ENCODE results near the gene IQCK.
A peak's percentile ranks its signal among the peaks of the same experiment; 100 is the strongest.

Gene IQCK

GRCh38 chr16:19886073-19886941 is 168.2 kb downstream of the IQCK start (continued):
- no peak for TF ChIP-seq ZNF549 (tag by site-specific recombination; IDR thresholded peaks at IDR 0.05)
- TF ChIP-seq ZSCAN23 (tag by site-specific recombination; IDR thresholded peaks at IDR 0.05) = no peak
- TF ChIP-seq ZNF155 (tag by site-specific recombination; IDR thresholded peaks at IDR 0.05) = no peak
- TF ChIP-seq ZNF157 (tag by site-specific recombination; IDR thresholded peaks at IDR 0.05) = no peak
- peak; percentile 23; the same call in 1 of the 2 replicates for TF ChIP-seq ZNF692 (tag by site-specific recombination; IDR thresholded peaks at IDR 0.05)
- peak; percentile 38; the same call in 1 of the 2 replicates for TF ChIP-seq ZNF133 (tag by site-specific recombination; IDR thresholded peaks at IDR 0.05)
- no peak for TF ChIP-seq FEZF1 (tag by site-specific recombination; IDR thresholded peaks at IDR 0.05)
- no peak for TF ChIP-seq ZNF433 (tag by site-specific recombination; IDR thresholded peaks at IDR 0.05; ENCODE audit: low read depth)
- 0 out of 2 replicates have a peak, but pooled peaks have one; percentile 20 for TF ChIP-seq YY1 (tag by site-specific recombination; IDR thresholded peaks at IDR 0.05)
- TF ChIP-seq ZNF223 (tag by site-specific recombination; IDR thresholded peaks at IDR 0.05) = no peak
- TF ChIP-seq ZNF140 (tag by site-specific recombination; IDR thresholded peaks at IDR 0.05) = no peak
- TF ChIP-seq OSR2 (tag by site-specific recombination; IDR thresholded peaks at IDR 0.05) = no peak
- no peak for TF ChIP-seq ZNF558 (tag by site-specific recombination; IDR thresholded peaks at IDR 0.05)
- TF ChIP-seq YY2 (tag by site-specific recombination; IDR thresholded peaks at IDR 0.05) = no peak
- TF ChIP-seq RBAK (tag by site-specific recombination; IDR thresholded peaks at IDR 0.05) = no peak
- TF ChIP-seq SALL2 (tag by site-specific recombination; IDR thresholded peaks at IDR 0.05; ENCODE audit: borderline replicate concordance) = no peak
- no peak for TF ChIP-seq ZNF426 (tag by site-specific recombination; IDR thresholded peaks at IDR 0.05)
- no peak for TF ChIP-seq ZSCAN18 (tag by site-specific recombination; IDR thresholded peaks at IDR 0.05)
- TF ChIP-seq ZNF221 (tag by site-specific recombination; IDR thresholded peaks at IDR 0.05; ENCODE audit: borderline replicate concordance) = no peak
- TF ChIP-seq ZNF548 (tag by site-specific recombination; IDR thresholded peaks at IDR 0.05) = no peak
- TF ChIP-seq ZNF341 (tag by site-specific recombination; IDR thresholded peaks at IDR 0.05; ENCODE audit: low read depth) = peak; percentile 87
- no peak for TF ChIP-seq EGR2 (tag by site-specific recombination; IDR thresholded peaks at IDR 0.05; ENCODE audit: low read depth)
- TF ChIP-seq WT1 (tag by site-specific recombination; IDR thresholded peaks at IDR 0.05) = no peak
- TF ChIP-seq ZSCAN16 (tag by site-specific recombination; IDR thresholded peaks at IDR 0.05) = no peak
- TF ChIP-seq ZNF555 (tag by site-specific recombination; conservative IDR thresholded peaks at IDR 0.05) = no peak
- TF ChIP-seq HOXC10 (CRISPR knock-in tag; IDR thresholded peaks at IDR 0.05) = no peak
- TF ChIP-seq ZNF423 (tag by site-specific recombination; IDR thresholded peaks at IDR 0.05) = no peak
- peak; percentile 31; the same call in 1 of the 2 replicates for TF ChIP-seq PATZ1 (tag by site-specific recombination; IDR thresholded peaks at IDR 0.05)
- no peak for TF ChIP-seq AEBP2 (tag by site-specific recombination; IDR thresholded peaks at IDR 0.05; ENCODE audit: borderline replicate concordance)
- peak; percentile 73 for TF ChIP-seq PRDM1 (tag by site-specific recombination; IDR thresholded peaks at IDR 0.05)
- no peak for TF ChIP-seq ZSCAN5A (tag by site-specific recombination; IDR thresholded peaks at IDR 0.05)
- no peak; the same call in 1 of the 2 replicates for TF ChIP-seq ZNF777 (tag by site-specific recombination; IDR thresholded peaks at IDR 0.05; ENCODE audit: borderline replicate concordance)
- TF ChIP-seq GLI2 (tag by site-specific recombination; IDR thresholded peaks at IDR 0.05; ENCODE audit: borderline replicate concordance, low read depth) = no peak
- TF ChIP-seq ZFP69B (tag by site-specific recombination; IDR thresholded peaks at IDR 0.05) = 0 out of 2 replicates have a peak, but pooled peaks have one; percentile 50

All from HEK293 (cell line).